HS-5 (cell line): ENCODE data around the gene OSGIN1.
A peak's percentile ranks its signal among the peaks of the same experiment; 100 is the strongest.

ENCODE experiments used
- DNase-seq: peaks from one replicate; pipeline ENCODE4 v3.0.0-alpha.2; 2012; ENCODE audit warnings: low read depth

Gene OSGIN1, protein sequence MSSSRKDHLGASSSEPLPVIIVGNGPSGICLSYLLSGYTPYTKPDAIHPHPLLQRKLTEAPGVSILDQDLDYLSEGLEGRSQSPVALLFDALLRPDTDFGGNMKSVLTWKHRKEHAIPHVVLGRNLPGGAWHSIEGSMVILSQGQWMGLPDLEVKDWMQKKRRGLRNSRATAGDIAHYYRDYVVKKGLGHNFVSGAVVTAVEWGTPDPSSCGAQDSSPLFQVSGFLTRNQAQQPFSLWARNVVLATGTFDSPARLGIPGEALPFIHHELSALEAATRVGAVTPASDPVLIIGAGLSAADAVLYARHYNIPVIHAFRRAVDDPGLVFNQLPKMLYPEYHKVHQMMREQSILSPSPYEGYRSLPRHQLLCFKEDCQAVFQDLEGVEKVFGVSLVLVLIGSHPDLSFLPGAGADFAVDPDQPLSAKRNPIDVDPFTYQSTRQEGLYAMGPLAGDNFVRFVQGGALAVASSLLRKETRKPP

DNA sequence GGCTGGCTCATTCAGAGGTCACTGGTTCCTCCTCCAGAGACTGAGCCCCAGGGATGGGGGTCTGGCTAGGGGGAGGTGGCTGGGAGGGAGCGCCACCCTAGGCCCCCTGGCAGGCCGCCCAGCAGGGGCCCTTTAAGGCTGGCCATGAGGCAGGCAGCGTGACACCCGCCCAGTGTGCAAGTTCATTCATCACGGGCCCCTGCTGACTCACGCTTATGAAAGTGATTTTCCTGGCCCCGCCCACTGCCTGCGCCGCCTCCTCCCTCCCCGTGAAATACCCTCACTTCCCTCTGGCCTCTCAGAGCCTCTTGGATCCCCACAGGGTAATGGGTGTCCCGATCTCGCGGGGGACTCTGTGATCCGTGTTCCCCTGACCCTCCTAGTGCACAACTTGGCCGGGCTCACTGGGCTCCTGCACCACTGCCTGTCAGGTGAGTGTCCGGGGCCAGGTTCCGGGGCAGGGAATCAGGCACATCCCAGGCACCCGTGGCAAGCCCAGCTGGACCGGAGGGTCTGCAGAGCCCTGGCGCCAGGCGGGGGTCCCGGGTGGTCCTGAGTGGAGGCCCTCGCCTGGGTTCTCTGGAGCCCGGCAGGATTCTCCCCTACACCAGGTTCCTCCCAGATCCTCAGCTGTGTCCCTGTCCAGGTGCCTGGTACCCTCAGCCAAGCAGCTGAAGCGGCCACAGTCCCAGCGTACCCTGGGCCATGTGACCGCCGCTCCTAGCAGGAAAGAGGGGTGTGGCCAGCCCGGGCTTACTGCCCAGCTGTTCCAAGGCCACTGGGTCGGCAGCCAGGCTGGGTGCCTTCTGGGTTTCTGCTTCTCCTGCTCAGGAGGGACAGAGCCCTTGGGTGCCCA, at the start of gene OSGIN1:
Gene OSGIN1, plus strand, starts transcription at position 301 of the 856 bp plus-strand sequence. CDS start 4,432 bp downstream, outside the sequence.
- peak; percentile 49 for DNase-seq

DNA sequence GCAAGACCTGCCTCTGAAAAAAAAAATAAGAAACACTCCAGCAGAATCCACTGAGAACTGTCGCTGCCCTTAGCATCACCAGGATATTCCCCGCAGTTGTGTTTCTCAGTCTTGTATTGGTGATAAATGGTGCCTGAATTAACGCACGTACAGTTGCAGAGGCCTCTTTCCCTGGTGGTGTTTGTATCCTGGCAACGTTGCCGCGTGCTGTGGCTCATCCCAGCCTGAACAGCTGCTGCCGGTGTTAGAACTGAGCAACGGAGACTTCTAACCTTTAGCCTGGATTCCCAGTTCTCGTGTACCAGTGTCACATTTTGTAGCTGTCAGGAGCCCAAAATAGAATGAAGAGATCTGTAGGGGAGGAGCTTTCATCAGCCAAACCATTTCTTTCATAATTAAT, 49.3 kb upstream of the OSGIN1 start:
- no peak for DNase-seq

- DNase-seq: no peak
Observed at GRCh38 chr16:83906683-83907082, 46.4 kb upstream of the OSGIN1 start.

DNA sequence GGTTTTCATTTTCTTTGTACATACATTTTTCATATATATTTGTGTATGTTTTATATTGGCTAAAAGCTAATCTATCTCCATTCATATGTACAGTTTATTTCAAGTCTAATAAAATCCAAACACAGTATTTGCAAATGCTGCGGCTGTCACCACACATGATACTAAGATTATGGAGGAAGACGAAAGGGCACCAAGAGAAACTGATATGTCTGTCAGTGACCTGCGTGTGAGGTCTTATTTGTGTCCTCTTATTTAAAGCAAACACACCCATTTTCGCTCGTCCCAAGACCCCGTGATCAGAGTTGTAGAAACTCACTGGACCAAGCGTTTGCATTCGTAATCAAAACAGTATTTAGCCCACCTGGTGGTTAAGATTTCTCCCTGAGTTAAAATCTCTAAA, 45.9 kb upstream of the OSGIN1 start:
- no peak for DNase-seq

DNA sequence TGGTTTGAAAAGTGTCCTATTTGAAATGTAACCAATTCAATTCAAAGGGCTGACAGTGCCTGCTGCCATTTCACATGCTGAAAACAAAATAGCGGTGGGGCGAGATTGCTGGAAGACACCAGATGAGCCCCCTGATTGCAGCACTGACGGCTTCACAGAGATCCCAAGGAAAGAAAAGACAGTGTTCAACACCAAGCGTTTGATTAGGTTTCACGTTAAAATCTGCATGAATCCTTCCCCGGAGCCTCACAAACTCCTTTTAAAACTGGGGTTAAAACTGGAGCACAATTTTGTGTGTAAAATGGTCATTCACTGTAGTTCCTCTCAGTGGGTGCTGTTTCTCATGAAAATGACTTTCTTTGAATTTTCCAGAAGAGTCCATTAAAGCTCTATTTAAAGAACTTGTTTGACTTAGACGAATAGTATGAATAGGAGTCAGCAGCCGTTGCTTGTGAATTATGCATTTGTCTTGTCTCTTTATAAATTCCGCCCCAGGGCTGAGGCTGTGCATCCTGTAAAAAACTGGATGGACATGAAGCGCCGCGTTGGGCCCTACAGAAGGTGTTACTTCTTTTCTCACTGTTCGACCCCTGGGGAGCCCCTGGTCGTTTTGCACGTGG, 45.3 kb upstream of the OSGIN1 start:
- no peak for DNase-seq

DNA sequence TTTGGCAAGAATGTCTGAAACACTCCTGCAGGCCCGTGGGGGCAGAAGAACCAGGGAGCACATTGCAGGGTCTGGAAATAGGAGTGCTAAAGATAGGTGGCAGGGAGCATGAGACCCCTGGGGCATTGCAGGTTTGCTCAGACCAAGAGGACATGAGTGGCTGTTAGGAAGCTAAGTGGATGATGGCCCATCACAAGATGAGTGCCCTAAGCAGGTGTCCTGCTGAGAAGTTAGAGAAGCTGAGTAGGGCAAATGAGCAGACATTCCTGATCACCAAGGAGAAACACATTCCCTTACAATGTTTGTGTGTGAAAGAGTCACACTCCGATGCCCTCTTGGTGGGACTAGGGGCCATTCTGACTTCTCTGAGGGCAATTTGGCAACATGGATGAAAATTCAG, 44.2 kb upstream of the OSGIN1 start:
- DNase-seq: no peak

DNA sequence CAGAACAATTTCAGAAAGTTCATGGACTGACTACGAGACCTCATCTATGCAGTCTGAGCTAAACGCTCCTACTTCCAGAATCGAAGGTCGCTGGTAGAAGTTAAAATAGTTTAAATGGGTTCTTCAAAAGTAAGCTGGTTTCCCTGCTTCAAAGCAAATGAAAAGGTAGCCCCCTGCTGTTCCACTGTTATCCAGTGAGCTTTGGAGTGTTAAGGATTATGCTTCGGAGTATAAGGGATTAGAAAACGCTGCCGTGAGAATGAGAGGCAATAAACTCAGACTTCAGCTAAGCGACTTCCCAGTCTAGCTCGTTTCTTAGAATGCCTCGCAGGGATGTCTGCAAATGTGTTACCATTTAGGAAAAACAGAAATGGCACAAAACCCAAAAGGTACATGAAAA, 41.8 kb upstream of the OSGIN1 start:
- DNase-seq: no peak

- no peak for DNase-seq
Observed at GRCh38 chr16:83912519-83913244, 40.4 kb upstream of the OSGIN1 start.

DNA sequence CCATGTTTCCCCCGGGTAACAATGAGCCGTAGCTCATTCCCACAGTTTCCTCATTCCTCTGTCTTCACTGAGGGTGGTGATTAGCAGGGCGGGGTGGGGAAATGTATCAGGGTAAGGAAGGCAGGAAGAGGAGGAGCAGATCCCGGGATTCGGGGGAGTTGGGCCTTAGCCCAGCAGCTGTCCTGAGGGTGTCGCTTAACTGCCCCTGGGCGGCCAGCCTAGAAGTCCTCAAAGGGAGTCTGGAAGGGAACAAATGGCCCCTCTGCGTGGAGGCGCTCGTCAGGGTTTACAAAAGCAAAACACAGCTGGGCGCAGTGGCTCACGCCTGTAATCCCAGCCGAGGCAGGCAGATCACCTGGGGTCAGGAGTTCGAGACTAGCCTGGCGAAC, 39.8 kb upstream of the OSGIN1 start:
- DNase-seq: no peak

GRCh38 chr16:83914091-83914710, 38.8 kb upstream of the OSGIN1 start:
- no peak for DNase-seq

GRCh38 chr16:83915081-83915480, 38.0 kb upstream of the OSGIN1 start:
- DNase-seq: no peak

DNA sequence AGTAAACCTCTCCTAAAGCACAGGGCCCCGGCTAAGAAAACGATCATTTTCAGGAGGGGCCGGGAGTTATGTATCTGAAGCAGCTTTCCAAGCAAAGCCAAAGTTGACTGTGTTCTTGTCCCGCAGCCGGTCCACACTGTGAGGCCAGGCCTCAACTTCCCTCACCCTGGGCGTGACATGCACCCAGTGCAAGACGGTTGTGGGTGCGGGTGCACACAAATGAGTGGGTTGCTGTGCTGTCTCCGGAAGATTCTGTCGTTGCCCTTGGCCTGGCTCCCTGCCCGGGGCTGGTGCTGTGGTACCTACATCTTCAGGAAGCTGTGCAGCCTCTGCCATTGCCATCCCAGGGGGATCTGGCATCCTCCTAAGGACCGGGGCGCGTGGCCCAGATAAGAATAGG, 37.5 kb upstream of the OSGIN1 start:
- no peak for DNase-seq

DNA sequence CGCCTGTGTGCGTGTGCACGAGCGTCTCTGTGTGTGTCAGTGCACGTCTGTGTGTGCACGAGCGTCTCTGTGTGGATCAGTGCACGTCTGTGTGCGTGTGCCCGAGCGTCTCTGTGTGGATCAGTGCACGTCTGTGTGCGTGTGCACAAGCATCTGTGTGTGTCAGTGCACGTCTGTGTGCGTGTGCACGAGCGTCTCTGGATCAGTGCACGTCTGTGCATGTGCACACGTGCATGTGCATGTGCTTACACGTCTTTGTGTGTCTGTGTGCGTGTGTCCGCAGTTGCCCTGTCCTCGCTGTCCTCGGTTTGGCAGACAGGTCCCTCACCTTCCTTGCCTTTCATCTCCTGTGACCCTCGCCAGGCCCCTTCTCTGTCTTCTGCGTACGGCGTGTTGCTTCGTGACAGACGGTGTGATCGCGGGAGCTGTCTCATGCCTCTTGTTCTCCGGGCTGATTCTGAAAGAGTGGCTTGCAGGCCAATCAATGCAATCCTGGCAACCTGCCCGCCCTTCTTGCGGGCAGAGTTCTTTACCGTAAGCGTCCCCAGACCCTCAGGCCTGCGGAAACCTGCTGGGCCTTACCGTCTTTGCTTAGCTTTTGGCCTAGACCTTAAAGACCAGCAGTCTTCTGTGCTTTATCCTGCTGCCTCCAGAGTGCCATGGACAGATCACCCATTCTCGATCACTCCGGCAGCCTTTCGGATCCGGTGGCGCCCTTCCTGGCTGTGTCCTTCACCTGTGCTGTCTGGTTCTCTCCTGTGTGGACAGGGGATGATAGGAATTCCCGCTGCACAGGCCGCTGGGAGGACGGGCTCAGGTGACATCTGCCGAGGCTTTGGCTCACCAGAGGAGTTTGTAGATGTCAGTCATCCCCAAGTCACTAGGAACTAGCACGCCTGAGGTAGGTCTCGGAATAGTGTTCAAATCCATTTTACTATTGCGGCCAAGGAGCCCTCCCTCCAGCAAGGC, 35.6 kb upstream of the OSGIN1 start:
- DNase-seq: no peak

- no peak for DNase-seq
Observed at GRCh38 chr16:83920894-83921491, 32.0 kb upstream of the OSGIN1 start.

DNA sequence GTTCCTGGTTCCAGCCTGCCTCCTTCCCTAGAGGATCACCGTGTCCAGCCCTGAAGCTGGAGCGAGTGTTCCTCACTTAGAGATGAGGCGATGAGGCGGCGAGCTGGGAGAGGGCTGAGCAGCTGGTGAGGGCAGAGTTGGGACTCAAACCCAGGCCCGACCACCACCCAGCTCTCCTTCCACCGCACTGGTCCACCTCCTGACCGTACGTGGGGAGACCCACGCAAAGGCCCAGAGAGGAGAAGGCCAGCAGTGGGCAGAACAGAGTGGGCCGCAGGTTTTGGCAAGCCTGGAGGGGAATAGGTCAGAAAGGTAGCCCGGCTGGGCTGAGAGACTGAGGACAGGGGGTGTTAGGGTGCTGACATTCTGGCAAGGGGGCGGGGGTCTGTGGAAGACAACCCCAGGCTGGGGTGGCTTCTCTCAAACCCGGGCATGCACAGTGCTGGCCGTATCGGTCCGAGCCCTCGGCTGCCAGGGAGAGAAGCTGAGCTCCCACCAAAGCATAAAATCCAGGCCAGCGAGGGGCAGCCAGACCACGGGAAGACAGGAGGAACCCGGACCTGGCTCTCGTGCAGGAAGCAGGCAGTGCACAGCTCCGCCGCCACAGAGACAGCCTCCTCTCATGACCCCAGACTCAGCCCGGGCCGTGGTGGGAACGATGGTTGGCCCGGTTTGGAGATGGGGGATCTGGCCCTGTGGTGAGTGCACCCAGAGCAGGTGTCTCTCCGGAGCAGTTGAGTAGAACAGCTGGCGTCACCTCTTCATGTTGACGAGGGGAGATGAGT, 29.3 kb upstream of the OSGIN1 start:
- DNase-seq: no peak

- DNase-seq: no peak
Observed at GRCh38 chr16:83924686-83925085, 28.4 kb upstream of the OSGIN1 start.

DNA sequence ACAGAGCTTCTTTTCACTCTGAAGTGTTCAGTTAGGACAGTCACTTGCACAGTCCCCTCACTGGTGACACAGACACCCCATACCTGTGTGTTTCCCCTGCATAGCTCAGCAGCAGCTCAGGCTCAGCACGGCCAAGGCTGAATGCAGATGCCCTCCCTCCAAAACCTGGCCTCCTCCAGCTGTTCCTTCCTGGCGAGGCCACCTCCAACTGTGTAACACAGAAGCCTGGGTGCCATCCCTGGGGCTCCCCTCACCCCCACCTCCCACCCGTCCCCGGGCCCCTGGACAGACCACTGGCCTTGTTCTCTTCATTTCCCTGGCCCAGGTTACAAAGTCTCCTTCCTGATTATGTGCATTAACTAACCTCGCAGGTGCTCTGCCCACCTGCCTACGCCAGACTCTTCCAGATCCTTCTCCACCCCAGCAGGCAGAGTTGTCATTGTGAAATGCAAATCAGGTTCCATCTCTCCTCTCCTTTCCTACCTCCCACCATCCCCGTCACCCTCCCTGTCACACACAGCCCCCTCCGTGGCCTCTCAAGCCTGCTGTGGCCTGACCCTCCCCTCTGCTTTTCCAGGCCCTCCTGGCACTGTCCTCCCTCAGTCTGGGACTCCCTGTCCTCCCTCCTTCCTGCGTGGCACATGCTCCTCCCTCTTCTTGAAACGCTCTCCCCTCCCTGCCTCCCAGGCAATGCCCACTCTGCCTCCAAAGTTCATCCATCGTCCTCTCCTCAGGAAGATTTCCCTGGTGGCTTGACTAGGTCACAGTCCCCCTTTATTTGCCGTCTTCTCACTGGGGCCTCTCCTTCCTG, 27.7 kb upstream of the OSGIN1 start:
- DNase-seq: no peak
